Smooth muscle cell of the brain vasculature (primary cell): Measurements from ENCODE around the gene PCDHA9.

ENCODE experiments used
- DNase-seq: peaks from one replicate; pipeline ENCODE4 v3.0.0-alpha.2; 2012; ENCODE audit warnings: low read depth, low spot score

Gene PCDHA9

GRCh38 chr5:140877262-140877581 lies 29.0 kb downstream of the PCDHA9 start:
- no peak for DNase-seq

GRCh38 chr5:140881889-140882590 lies 33.9 kb downstream of the PCDHA9 start, which contains the start of gene PCDHA13:
Gene PCDHA13, plus strand, starts transcription at chr5:140882124. Its CDS starts 145 bp downstream, at chr5:140882269.
- no peak for DNase-seq

GRCh38 chr5:140882591-140882899 lies 34.4 kb downstream of the PCDHA9 start:
- DNase-seq: no peak

- no peak for DNase-seq
Observed at GRCh38 chr5:140883373-140883772, 35.2 kb downstream of the PCDHA9 start.

- no peak for DNase-seq
Observed at GRCh38 chr5:140883927-140884697, 35.9 kb downstream of the PCDHA9 start.
